ENCODE data around the gene PRSS22. TPM values are rescaled to one million over a fixed set of nuclear protein-coding genes. Genes with fewer than 3 reads are reported as not detected.

The PRSS22 gene
- total and polyA plus RNA-seq, 10 of the 15 experiments (the other 5 are each of a cell fraction or from before 2014, with no cell fraction given): not detected

DNA sequence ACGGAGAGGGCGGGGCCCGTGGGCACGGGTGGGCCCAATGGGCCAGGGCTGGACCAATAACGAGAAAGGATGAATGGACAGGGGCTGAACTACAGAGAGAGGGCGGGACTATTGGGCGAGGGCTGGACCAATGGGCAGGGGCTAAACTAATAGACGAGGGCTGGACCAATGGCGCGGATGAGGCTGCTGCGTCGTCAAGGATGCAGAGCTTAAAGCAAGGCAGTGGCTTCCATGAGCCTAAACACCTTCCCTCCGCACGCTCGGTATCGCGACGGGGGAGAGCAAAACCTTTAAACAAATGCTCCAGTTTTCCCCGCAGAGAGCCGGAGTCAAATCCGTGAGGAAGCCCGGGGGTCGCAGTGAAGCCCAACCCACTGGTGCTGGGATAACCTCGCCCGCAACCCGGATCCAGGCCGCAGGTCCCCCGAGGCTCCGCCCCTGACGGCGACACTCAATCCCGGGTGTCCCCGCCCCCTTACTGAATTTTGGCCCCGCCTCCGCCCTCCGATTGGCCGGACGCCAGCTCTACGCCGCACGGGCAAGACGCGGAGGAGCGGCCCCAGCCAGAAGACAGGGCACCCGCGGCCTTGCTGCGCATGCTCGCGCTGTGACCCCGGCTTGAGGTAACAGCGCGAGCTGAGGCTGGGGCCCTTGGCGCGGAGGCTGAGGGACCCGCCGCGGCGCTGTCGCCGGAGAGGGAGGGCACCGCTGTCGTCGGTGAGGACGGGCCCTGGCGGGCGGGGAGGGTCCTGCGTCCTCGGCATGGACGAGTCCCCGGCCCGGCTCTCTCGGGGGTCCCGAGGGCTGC is 24.9 kb upstream of the PRSS22 start, which contains the start of gene FLYWCH2 (continued):
- TF ChIP-seq, protein P1, sequence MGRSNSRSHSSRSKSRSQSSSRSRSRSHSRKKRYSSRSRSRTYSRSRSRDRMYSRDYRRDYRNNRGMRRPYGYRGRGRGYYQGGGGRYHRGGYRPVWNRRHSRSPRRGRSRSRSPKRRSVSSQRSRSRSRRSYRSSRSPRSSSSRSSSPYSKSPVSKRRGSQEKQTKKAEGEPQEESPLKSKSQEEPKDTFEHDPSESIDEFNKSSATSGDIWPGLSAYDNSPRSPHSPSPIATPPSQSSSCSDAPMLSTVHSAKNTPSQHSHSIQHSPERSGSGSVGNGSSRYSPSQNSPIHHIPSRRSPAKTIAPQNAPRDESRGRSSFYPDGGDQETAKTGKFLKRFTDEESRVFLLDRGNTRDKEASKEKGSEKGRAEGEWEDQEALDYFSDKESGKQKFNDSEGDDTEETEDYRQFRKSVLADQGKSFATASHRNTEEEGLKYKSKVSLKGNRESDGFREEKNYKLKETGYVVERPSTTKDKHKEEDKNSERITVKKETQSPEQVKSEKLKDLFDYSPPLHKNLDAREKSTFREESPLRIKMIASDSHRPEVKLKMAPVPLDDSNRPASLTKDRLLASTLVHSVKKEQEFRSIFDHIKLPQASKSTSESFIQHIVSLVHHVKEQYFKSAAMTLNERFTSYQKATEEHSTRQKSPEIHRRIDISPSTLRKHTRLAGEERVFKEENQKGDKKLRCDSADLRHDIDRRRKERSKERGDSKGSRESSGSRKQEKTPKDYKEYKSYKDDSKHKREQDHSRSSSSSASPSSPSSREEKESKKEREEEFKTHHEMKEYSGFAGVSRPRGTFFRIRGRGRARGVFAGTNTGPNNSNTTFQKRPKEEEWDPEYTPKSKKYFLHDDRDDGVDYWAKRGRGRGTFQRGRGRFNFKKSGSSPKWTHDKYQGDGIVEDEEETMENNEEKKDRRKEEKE (IDR thresholded peaks at IDR 0.05): no peak
- TF ChIP-seq, protein P2, sequence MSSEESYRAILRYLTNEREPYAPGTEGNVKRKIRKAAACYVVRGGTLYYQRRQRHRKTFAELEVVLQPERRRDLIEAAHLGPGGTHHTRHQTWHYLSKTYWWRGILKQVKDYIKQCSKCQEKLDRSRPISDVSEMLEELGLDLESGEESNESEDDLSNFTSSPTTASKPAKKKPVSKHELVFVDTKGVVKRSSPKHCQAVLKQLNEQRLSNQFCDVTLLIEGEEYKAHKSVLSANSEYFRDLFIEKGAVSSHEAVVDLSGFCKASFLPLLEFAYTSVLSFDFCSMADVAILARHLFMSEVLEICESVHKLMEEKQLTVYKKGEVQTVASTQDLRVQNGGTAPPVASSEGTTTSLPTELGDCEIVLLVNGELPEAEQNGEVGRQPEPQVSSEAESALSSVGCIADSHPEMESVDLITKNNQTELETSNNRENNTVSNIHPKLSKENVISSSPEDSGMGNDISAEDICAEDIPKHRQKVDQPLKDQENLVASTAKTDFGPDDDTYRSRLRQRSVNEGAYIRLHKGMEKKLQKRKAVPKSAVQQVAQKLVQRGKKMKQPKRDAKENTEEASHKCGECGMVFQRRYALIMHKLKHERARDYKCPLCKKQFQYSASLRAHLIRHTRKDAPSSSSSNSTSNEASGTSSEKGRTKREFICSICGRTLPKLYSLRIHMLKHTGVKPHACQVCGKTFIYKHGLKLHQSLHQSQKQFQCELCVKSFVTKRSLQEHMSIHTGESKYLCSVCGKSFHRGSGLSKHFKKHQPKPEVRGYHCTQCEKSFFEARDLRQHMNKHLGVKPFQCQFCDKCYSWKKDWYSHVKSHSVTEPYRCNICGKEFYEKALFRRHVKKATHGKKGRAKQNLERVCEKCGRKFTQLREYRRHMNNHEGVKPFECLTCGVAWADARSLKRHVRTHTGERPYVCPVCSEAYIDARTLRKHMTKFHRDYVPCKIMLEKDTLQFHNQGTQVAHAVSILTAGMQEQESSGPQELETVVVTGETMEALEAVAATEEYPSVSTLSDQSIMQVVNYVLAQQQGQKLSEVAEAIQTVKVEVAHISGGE (CRISPR knock-in tag; IDR thresholded peaks at IDR 0.05): no peak
- peak; percentile 93 for TF ChIP-seq POLR2A (IDR thresholded peaks at IDR 0.05; ENCODE audit: low read depth, low read length)
- no peak; the same call in 2 of the 3 replicates for TF ChIP-seq POU2F2 (IDR thresholded peaks at IDR 0.05; ENCODE audit: borderline replicate concordance, low read depth, low read length)
- no peak for TF ChIP-seq JUNB (IDR thresholded peaks at IDR 0.05)
- no peak for TF ChIP-seq CBFB (IDR thresholded peaks at IDR 0.05; ENCODE audit: low read depth)
- TF ChIP-seq DPF2 (IDR thresholded peaks at IDR 0.05): 0 out of 2 replicates have a peak, but pooled peaks have one; percentile 26
- peak; percentile 55 for TF ChIP-seq NKRF (conservative IDR thresholded peaks at IDR 0.05)
- TF ChIP-seq BACH1 (IDR thresholded peaks at IDR 0.05; ENCODE audit: borderline replicate concordance): peak; percentile 18
- TF ChIP-seq, protein P3, sequence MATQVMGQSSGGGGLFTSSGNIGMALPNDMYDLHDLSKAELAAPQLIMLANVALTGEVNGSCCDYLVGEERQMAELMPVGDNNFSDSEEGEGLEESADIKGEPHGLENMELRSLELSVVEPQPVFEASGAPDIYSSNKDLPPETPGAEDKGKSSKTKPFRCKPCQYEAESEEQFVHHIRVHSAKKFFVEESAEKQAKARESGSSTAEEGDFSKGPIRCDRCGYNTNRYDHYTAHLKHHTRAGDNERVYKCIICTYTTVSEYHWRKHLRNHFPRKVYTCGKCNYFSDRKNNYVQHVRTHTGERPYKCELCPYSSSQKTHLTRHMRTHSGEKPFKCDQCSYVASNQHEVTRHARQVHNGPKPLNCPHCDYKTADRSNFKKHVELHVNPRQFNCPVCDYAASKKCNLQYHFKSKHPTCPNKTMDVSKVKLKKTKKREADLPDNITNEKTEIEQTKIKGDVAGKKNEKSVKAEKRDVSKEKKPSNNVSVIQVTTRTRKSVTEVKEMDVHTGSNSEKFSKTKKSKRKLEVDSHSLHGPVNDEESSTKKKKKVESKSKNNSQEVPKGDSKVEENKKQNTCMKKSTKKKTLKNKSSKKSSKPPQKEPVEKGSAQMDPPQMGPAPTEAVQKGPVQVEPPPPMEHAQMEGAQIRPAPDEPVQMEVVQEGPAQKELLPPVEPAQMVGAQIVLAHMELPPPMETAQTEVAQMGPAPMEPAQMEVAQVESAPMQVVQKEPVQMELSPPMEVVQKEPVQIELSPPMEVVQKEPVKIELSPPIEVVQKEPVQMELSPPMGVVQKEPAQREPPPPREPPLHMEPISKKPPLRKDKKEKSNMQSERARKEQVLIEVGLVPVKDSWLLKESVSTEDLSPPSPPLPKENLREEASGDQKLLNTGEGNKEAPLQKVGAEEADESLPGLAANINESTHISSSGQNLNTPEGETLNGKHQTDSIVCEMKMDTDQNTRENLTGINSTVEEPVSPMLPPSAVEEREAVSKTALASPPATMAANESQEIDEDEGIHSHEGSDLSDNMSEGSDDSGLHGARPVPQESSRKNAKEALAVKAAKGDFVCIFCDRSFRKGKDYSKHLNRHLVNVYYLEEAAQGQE (IDR thresholded peaks at IDR 0.05; ENCODE audit: low read depth, low read length): no peak
- peak; percentile 66 for TF ChIP-seq IKZF1 (conservative IDR thresholded peaks at IDR 0.05)
- no peak for TF ChIP-seq NFIC (IDR thresholded peaks at IDR 0.05; ENCODE audit: low read depth, low read length)
- TF ChIP-seq, protein P4, sequence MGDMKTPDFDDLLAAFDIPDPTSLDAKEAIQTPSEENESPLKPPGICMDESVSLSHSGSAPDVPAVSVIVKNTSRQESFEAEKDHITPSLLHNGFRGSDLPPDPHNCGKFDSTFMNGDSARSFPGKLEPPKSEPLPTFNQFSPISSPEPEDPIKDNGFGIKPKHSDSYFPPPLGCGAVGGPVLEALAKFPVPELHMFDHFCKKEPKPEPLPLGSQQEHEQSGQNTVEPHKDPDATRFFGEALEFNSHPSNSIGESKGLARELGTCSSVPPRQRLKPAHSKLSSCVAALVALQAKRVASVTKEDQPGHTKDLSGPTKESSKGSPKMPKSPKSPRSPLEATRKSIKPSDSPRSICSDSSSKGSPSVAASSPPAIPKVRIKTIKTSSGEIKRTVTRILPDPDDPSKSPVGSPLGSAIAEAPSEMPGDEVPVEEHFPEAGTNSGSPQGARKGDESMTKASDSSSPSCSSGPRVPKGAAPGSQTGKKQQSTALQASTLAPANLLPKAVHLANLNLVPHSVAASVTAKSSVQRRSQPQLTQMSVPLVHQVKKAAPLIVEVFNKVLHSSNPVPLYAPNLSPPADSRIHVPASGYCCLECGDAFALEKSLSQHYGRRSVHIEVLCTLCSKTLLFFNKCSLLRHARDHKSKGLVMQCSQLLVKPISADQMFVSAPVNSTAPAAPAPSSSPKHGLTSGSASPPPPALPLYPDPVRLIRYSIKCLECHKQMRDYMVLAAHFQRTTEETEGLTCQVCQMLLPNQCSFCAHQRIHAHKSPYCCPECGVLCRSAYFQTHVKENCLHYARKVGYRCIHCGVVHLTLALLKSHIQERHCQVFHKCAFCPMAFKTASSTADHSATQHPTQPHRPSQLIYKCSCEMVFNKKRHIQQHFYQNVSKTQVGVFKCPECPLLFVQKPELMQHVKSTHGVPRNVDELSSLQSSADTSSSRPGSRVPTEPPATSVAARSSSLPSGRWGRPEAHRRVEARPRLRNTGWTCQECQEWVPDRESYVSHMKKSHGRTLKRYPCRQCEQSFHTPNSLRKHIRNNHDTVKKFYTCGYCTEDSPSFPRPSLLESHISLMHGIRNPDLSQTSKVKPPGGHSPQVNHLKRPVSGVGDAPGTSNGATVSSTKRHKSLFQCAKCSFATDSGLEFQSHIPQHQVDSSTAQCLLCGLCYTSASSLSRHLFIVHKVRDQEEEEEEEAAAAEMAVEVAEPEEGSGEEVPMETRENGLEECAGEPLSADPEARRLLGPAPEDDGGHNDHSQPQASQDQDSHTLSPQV (IDR thresholded peaks at IDR 0.05): no peak

All from GM12878 (cell line).